ENCODE measurements around the gene EXD3.
"Not testable (repeated sequence)": the region's sequence is repeated elsewhere in the genome, so short reads cannot be mapped to it uniquely, and the experiment has no call there.

Gene EXD3

GRCh38 chr9:137430723-137431415 is 7.9 kb upstream of the EXD3 start:
- no peak for DNase-seq

GRCh38 chr9:137429974-137430722 is 7.2 kb upstream of the EXD3 start:
- DNase-seq: no peak

- no peak for DNase-seq
These were observed 6.6 kb upstream of the EXD3 start for GRCh38 chr9:137429546-137429890.

DNA sequence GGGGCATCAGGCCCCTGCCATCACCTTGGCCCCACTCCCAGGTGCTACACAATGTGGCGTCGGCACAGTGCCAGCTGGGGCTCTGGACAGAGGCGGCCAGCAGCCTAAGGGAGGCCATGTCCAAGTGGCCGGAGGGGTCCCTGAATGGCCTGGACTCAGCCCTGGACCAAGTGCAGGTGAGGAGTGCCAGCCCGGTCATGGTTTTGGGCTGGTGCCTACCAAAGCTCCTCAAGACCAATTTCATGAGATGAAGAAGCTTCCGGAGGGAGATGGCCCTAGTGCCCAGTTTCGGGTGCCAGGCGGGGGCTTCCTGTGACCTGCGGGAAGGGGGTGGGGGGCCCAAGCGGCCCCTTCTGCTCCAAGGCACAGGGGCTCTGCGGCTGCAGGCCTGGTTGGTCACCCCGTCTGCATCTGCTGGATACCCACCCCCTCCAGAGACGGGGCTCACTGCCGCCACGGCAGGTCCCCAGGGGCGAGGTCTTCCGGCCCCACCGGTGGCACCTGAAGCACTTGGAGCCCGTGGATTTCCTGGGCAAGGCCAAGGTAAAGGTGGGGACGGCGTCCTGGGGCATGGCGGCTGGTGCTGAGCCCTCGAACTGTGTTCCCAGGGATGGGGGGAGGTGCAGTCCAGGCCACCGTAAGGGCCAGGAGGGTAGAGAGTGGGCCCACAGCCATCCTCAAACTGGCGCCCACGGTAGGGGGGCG is 6.0 kb upstream of the EXD3 start:
- DNase-seq: no peak

GRCh38 chr9:137428311-137428630 is 5.3 kb upstream of the EXD3 start:
- no peak for DNase-seq

- no peak for DNase-seq
These were observed 4.7 kb upstream of the EXD3 start for GRCh38 chr9:137427454-137428310.

DNA sequence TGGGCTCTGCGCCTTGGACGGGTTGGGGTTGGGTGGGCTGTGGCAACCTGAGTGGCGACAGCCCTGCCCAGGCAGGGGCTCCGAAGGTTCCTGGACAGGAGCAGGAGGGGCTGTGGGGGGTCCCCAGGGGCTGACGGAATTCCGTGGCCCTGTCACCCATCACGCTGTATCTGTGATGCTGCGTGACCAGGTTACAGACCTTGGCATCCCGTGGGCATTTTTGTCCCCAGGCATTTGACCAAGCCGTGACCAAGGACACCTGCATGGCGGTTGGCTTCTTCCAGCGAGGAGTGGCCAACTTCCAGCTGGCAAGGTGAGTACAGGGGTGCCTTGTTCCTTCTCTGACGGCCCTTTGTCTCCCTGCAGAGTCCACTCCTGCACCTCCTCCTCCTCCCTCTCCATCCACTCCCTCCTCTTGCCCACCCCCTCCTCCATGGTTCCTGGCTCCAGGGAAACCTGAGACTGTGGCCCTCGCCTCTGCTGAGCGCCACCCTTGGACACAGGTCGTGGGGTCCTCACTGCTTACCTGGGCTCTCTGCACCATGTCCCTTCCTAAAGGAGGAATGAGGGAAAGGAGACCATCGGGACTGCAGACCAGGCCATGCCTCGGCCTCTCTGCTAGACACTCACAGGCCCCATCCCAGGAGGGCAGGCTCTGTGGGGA is 3.2 kb upstream of the EXD3 start:
- no peak for DNase-seq

DNA sequence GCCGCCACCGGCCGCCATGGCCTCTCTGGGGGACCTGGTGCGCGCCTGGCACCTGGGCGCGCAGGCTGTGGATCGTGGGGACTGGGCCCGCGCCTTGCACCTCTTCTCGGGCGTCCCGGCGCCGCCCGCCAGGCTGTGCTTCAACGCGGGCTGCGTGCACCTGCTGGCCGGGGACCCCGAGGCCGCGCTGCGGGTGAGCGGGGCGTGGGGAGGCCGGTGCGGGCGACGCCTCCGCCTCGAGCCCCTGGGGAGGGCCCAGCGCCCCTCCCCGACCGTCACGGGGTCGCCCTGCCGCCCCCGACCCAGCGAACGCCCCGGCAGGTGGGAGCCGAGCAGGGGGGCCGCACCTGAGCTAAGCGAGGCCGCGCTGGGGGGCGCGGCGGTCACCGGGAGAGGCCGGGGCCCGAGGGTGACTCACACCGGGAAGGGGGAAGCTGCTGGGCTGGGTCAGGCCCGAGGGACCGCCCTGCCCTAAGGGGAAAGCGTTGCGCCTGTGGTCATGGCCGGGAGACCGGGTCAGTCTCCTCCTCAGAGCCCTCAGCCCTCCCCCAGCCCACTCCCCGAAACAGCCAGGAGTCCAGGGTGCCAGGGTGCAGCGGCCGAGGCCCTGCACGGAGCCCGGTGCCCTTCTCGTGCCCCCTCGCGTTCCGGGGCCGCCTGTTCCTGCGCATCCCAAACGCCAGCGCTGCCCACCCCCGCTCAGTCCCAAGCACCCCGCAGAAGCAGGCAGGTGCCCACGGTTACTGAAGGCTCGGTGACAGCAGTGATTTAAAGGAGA is 741 bp upstream of the EXD3 start:
- DNase-seq: no peak

DNA sequence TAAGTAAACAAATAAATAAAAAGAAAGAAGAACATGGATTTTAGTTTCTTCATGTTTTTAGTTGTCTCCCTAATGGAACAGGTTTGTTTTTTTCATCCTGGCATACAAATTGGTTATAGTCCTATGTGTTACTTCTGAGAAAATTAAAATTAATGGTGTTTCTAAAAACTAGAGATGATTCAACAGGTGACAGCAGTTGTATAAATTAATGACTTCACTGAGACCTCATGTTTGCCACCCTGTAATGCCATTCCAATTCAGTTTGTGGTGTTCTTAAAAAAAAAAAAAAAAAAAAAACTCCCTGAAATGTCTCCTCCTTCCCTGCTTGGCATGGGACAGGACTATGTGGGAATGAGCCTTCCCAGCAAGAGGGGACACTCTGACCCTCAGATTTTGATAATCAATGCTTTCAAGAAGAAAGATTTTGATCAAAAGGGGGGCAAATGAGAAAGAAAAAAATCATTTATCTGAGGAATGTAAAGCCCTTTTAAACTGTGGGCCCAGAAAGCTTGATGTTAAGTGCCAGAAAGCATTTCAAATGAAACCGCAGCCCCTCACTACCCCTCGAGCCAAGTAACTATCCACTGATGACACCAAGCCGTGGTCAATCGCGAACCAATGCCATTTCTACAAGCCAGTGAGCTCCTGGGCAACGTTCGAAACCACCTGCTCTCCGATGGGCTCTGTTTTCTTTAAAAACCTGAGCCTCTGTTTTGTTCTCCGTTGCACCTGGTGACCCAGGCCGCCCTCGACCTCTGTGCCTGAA is 941 bp downstream of the EXD3 start:
- DNase-seq: no peak

DNA sequence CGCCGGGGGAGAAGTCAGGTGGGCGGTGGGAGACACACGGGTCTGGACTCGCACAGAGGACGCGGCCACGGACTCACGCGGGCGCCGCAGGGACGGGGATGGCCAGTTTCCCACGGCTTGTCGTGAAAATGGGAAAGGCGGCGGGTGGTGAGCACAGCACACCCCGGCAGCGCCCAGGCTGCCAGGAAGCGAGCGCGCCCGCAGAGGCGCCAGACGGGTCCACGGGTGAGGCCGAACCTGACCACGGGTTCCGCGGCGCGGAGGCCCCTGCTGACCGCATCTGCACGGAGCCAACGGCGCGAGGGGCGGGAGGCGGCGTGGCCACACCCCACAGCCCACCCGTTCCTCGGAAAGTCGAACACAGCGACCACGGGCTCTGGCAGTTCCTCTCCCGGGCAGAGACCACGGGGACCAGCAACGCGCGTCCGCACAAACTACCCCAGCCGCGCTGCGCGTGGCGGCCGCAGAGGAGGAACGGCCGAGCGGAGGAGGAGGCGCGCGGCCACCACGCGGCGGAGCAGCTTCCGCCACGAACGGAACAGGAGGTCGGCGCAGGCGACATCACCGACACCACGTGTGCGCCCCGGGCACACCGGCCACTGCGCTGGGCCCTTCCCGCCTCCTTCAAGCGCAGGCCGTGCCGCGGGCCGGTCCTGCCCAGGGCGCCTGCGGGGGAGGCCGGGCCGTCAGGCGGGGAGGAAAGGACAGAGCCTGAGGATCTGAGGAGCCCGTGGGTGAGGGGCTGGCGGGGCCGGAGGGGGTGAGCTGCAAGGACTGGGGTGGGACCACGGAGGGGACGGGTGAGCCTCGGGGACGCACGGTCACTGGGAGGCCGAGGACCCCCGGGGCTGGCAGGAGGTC is 5.6 kb downstream of the EXD3 start:
- peak in 1 of 2 experiments; percentile 11 for DNase-seq

DNA sequence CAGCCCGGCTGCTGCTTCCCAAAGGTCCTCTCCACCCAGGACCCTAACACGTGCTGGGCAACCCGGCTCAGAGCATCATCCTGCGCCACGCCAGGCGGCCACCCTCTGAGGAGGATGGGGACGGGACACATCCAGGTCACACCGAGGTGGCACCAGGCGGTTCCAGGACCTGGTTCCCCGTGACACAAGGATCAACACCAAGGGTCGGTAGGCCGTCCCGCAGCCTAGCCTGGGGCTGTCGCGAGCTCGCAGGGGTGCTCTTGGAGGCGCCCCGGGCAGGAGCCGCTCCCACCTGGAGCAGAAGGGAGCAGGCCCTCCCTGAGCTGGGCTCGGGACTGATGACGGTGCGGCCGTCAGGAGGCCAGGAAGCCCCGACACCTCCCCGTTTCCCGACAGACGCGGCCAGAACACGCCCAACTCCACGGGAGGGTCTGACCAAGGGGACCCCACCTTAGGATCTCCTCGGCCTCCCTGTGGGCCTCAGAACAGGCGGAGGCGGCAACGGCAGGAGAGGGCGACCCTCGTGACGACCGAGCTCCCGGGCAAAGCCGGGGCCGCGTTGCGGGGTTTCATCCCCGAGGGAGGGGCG is 6.3 kb downstream of the EXD3 start:
- no peak for DNase-seq

GRCh38 chr9:137416006-137416562 is 6.9 kb downstream of the EXD3 start:
- no peak for DNase-seq

- DNase-seq: no peak
These were observed 7.5 kb downstream of the EXD3 start for GRCh38 chr9:137415451-137415850.

DNA sequence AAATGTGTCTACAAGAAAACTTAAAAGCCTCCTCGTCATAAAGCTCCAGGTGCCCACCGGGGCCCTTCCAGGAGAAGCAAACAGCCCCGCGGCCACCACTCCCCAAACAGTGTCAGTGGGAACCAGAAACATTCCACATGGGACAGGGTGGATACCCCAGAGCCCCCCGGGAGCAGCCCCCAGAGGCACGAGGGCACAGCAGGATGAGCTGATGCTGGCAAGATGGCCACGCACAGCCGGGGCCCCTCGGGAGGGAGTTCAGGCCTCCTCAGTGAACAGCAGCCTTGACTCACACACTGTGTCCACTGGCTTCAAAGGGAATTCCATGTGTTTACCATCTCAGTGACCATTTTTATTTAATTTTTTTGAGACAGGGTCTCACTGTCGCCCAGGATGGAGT is 10.5 kb downstream of the EXD3 start:
- DNase-seq: no peak

DNA sequence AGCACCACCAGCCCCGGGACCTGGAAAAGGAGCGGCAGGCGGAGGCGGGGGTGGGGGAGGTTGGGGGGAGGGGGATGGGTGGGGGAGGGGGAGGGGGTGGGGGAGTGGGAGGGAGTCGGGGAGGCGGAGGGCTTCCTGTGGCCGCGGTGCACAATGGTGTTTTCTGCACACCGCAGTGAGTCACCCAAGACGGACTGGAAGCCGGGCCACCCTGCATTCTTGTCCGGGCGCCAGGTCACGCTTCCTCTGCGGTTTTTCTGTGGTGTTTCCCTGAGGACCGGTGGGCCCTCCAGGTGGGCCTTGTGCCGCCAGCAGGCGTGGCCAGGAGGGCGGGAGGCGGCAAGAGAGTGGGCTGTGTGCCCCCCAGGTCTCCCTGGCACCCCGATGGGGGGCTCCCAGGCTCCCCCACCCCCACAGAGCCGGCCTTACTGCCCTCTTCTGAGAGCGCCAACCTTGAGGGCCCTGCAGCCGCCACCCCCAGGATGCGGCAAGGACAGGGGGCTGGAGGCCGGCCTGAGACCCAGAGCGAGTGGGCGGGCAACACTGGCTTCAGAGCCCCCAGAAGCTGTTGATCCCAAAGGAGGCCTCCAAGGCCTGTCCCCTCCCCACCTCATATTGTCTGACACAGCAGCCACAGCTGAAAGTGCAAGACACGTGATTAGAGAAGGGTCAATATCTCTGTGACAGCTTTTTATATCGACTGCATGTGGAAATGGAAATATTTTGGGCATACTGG is 11.1 kb downstream of the EXD3 start:
- peak; percentile 61 to 68 for DNase-seq

- no peak for DNase-seq
These were observed 11.7 kb downstream of the EXD3 start for GRCh38 chr9:137411260-137411644.

DNA sequence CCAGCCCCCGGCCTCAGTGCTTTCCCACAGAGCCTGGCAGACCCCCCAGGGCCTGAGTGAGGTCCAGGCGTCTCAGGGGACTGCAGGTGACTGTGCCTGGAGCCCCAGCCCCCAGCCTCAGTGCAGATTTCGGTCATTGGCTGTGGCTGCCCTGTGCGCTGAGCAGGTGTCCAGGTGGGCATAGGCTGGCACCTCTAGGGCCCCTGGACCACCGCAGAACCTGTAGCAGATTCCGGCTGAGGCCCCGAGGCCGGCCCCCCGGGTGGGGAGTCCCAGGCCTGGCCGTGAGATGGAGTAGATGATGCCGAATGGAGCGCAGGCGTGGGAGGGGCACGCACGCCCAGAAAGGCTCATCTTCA is 12.1 kb downstream of the EXD3 start:
- DNase-seq: no peak

DNA sequence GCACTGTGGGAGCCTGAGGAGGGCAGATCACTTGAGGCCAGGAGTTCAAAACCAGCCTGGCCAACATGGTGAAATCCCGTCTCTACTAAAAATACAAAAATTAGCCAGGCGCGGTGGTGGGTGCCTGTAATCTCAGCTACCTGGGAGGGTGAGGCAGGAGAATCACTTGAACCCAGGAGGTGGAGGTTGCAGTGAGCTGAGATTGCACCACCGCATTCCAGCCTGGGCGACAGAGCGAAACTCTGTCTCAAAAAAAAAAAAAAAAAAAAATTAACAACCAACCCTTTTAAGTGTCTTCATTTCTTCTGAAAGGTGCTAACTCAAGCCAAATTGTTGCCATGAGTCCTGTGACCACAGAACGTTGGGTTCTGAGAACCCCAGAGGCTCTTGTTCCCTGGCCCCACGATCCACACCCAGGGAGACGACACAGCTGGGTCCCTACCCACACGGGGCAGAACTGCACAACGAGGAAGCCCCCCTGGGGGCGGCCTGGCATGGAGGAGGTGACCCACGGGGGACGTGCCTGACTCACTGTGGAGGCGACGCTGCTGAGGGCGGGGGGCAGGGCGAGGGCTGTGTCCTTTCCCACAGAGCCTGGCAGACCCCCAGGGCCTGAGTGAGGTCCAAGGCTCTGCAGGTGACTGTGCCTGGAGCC is 12.6 kb downstream of the EXD3 start:
- DNase-seq: not testable (repeated sequence)
